Prostate gland (tissue), 2 donors: ENCODE results near the gene PRDM16. TPM values are rescaled to one million over a fixed set of nuclear protein-coding genes. Genes with fewer than 3 reads are reported as not detected.

ENCODE experiments used
- DNase-seq: peaks from one replicate; pipeline ENCODE4 v3.0.0-alpha.2; 2019; ENCODE audit warnings: low spot score
- H3K27ac ChIP-seq, 2 donors: fragments of 200-600 bp; sonication (generic); 2 replicates each; pipeline ENCODE4 v1.5.1; 2017 to 2019
- H3K27me3 ChIP-seq: fragments of 200-600 bp; sonication (generic); replicated peaks from 2 replicates; pipeline ENCODE4 v1.5.1; 2019; ENCODE audit not compliant: insufficient read depth
- H3K36me3 ChIP-seq, 2 donors: fragments of 200-600 bp; sonication (generic); 1 replicate in 1 of 2; 2 replicates in 1 of 2; pipeline versions ENCODE4 v1.5.1 to v1.8.1; 2017 to 2019
- H3K4me1 ChIP-seq: fragments of 200-600 bp; sonication (generic); replicated peaks from 2 replicates; pipeline ENCODE4 v1.5.1; 2019
- H3K4me3 ChIP-seq, 2 donors: fragments of 200-600 bp; sonication (generic); 2 replicates each; pipeline ENCODE4 v1.5.1; 2017 to 2019
- H3K9me3 ChIP-seq: fragments of 200-600 bp; sonication (generic); 2 replicates; pipeline ENCODE4 v1.5.1; 2017
- POLR2A ChIP-seq: fragments of 450-650 bp; IDR thresholded peaks from one replicate; pipeline ENCODE4 v1.6.1; 2016; ENCODE audit warnings: antibody characterized with exemption, mild to moderate bottlenecking
- POLR2AphosphoS5 ChIP-seq: sonication (generic); formaldehyde crosslinking; IDR thresholded peaks from one replicate; pipeline ENCODE4 v1.6.1; 2017; ENCODE audit warnings: antibody characterized with exemption
- WGBS: methylation state at CpG from one replicate; pipeline ENCODE4 v1.1.5; 2018; 5-methylcytosine and 5-hydroxymethylcytosine counted together
- intact Hi-C: fragments of 100-400 bp; cut with DNase I; formaldehyde crosslinking; loops from one replicate; pipeline ENCODE4 v1.14.2; 2022
- total RNA-seq, 2 donors: library from RNA; depleted of rRNA; stranded (reverse); fragments of >200 nt; gene quantifications; one replicate each; pipeline ENCODE4 v1.1.0, GENCODE V29; 2016
- TF ChIP-seq, protein P1 (sequence below), 4 experiments: fragments of 200-600 bp in 2 of 4; fragments of 450-650 bp in 2 of 4; sonication (generic) in 2 of 4; IDR thresholded peaks; 1 replicate in 3 of 4; 2 replicates in 1 of 4; pipeline ENCODE4 v1.5.1; 2016 to 2019; ENCODE audit warnings: antibody characterized with exemption in 4 of 4, mild to moderate bottlenecking in 2 of 4, moderate library complexity in 2 of 4

The PRDM16 gene
- total RNA-seq, 2 donors from 2014 or later: 0.23 to 6.5 TPM

GRCh38 chr1:3468236-3469103, 399.5 kb downstream of the PRDM16 start:
- intact Hi-C loops: no loop called here

GRCh38 chr1:3469104-3469848, 400.3 kb downstream of the PRDM16 start:
- 89% methylated on average over 21 of the region's 31 CpGs for WGBS
- Histone ChIP-seq H3K9me3 (no peaks in the 10 kb centered on the region), H3K4me1 (no peaks in the 10 kb centered on the region), H3K27me3 (no peaks in the 10 kb centered on the region), H3K4me3 (no peak overlapping the region), H3K36me3 (no peaks in the 10 kb centered on the region), H3K27ac (no peak overlapping the region)
- TF ChIP-seq POLR2AphosphoS5 (no peak), POLR2A (no peak)
- TF ChIP-seq, protein P1, sequence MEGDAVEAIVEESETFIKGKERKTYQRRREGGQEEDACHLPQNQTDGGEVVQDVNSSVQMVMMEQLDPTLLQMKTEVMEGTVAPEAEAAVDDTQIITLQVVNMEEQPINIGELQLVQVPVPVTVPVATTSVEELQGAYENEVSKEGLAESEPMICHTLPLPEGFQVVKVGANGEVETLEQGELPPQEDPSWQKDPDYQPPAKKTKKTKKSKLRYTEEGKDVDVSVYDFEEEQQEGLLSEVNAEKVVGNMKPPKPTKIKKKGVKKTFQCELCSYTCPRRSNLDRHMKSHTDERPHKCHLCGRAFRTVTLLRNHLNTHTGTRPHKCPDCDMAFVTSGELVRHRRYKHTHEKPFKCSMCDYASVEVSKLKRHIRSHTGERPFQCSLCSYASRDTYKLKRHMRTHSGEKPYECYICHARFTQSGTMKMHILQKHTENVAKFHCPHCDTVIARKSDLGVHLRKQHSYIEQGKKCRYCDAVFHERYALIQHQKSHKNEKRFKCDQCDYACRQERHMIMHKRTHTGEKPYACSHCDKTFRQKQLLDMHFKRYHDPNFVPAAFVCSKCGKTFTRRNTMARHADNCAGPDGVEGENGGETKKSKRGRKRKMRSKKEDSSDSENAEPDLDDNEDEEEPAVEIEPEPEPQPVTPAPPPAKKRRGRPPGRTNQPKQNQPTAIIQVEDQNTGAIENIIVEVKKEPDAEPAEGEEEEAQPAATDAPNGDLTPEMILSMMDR (IDR thresholded peaks at IDR 0.05): no peak
- DNase-seq: no peak
- intact Hi-C loops: no loop called here

More at GRCh38 chr1:3468236-3469103, 399.5 kb downstream of the PRDM16 start:
- Histone ChIP-seq H3K9me3 (no peaks in the 10 kb centered on the region), H3K4me3 (no peak overlapping the region), H3K36me3 (no peaks in the 10 kb centered on the region), H3K4me1 (no peaks in the 10 kb centered on the region), H3K27ac (no peak overlapping the region), H3K27me3 (no peaks in the 10 kb centered on the region)
- DNase-seq: no peak
- WGBS: 79% methylated on average over 33 of the region's 34 CpGs
- TF ChIP-seq POLR2A: no peak

GRCh38 chr1:3469849-3470649, 401.0 kb downstream of the PRDM16 start:
- Histone ChIP-seq H3K4me3 (no peak overlapping the region), H3K27ac (no peak overlapping the region), H3K9me3 (no peaks in the 10 kb centered on the region), H3K36me3 (no peaks in the 10 kb centered on the region), H3K27me3 (no peaks in the 10 kb centered on the region), H3K4me1 (no peaks in the 10 kb centered on the region)
- no peak for DNase-seq
- intact Hi-C loops: no loop called here
- TF ChIP-seq POLR2A (no peak), POLR2AphosphoS5 (no peak)
- TF ChIP-seq, protein P1 (IDR thresholded peaks at IDR 0.05): no peak
- WGBS: 90% methylated on average over 17 of the region's 17 CpGs

DNA sequence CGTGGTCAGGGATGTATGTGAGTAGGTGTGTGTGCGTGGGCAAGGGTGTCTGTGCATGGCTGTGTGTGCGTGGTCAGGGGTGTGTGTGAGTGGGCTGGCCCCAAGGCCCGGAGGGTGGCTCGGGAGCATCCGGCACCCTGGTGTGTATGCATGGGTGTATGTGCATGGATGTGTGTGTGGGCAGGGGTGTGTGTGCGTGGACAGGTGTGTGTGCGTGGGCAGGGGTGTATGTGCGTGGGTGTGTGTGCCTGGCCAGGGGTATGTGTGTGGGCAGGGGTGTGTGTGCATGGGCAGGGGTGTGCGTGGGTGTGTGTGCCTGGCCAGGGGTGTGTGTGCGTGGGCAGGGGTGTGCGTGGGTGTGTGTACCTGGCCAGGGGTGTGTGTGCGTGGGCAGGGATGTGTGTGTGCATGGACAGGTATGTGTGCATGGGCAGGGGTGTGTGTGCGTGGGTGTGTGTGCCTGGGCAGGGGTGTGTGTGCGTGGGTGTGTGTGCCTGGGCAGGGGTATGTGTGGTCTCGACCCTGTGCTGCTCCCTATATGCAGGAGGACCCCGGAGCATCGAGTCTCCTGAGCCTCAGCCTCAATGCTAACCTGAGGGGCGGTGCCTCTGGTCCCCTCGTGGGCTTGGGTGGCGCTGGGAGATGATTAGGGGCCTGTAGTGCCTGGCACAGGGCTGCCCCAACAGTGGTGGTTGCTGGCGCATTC, 401.8 kb downstream of the PRDM16 start:
- WGBS: 83% methylated on average over 22 of the region's 22 CpGs
- Histone ChIP-seq H3K4me3 (no peak overlapping the region), H3K27ac (peak overlapping the region in 1 of 2 donors; percentile 46), H3K9me3 (no peaks in the 10 kb centered on the region), H3K27me3 (no peaks in the 10 kb centered on the region), H3K4me1 (no peaks in the 10 kb centered on the region), H3K36me3 (no peaks in the 10 kb centered on the region)
- intact Hi-C loops: no loop called here
- TF ChIP-seq, protein P1 (IDR thresholded peaks at IDR 0.05): no peak
- TF ChIP-seq POLR2A (no peak), POLR2AphosphoS5 (no peak)
- no peak for DNase-seq
